ENCODE measurements around the gene FAM98C. TPM values are rescaled to one million over a fixed set of nuclear protein-coding genes. Genes with fewer than 3 reads are reported as not detected.

The FAM98C gene
- total and polyA plus RNA-seq, 2 donors = 5.1 to 27.9 TPM

DNA sequence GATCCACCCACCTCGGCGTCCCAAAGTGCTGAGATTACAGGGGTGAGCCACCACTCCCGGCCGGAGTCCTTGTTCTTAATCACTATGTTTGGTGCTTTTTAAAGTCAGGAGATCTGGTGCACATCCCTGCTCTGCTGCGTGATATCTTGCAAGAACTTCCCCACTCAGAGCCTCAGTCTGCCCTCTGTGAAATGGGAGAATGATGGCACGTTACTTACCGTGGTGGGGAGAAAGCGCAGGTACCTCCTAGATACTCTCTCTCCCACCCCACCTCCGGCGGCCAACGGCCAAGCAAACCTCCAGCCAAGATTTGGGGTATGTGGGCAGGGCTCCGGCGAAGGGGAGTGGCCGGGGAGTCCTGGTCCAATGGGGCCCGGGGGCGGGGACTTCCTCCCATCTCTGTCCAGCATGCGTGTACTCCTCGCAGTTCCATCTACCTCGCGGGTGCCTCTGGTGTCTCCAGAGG lies 30.4 kb downstream of the FAM98C start, which contains the start of gene RYR1:
Gene RYR1 (plus strand): TSS at position 424 of the 466 bp plus-strand sequence. CDS start 139 bp downstream, outside the sequence.
- no peak for DNase-seq (ENCODE audit: extremely low spot score)
- Histone ChIP-seq H3K4me3 (ENCODE audit: low read depth, low read length) (no peak within 1 kb of the TSS), H3K4me1 (ENCODE audit: insufficient read depth) (no peaks in the 10 kb centered on the region), H3K27ac (ENCODE audit: low read depth) (no peak within 1 kb of the TSS), H3K36me3 (ENCODE audit: insufficient read depth) (no peaks in the 10 kb centered on the region)
- WGBS = 14% methylated on average over 20 of the region's 20 CpGs

DNA sequence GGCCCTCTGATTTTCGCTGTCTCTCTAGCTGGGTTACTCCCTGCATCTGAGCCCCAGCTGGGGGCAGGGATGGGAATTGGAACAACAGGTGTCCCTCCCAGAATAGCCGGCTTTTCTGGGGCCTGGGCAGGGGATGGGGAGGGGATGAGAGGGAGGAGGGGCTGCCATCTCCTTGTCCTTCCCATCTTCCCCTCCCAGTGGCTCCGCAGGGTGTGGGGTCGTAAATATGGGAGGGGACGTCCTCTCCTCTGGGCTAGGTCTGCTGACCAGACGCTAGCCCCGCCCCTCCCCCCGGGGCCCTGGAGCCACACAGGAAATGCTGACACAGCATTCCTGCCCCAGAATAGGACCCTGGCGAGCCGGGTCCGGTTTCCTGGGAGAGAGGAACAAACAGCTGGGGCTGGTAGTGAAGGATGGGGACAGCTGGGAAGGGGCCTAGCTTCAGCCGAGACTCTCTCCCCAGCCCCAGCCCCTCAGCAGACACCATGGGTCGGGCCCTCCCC lies 31.7 kb downstream of the FAM98C start:
- Histone ChIP-seq H3K36me3 (ENCODE audit: insufficient read depth) (no peaks in the 10 kb centered on the region), H3K4me1 (ENCODE audit: insufficient read depth) (no peaks in the 10 kb centered on the region), H3K27ac (ENCODE audit: low read depth) (no peak overlapping the region), H3K4me3 (ENCODE audit: low read depth, low read length) (no peak overlapping the region)
- DNase-seq (ENCODE audit: extremely low spot score) = no peak
- WGBS = 13% methylated on average over 13 of the region's 13 CpGs

DNA sequence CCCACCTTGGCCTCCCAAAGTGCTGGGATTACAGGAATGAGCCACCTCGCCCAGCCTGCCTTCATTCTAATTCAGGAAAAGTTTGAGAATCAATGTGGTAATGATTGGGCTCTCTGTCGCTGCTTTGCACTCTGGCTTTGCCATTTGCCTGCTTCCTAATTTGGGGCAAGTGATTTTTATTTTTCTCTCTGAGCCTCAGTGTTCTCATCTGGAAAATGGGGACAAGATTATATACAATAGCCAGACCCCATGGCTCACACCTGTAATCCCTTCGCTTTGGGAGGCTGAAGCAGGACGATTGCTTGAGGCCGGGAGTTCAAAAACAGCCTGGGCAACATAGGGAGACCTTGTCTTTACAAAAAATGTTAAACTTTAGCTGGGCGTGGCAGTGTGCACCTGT lies 34.4 kb downstream of the FAM98C start:
- Histone ChIP-seq H3K4me1 (ENCODE audit: insufficient read depth) (no peaks in the 10 kb centered on the region), H3K27ac (ENCODE audit: low read depth) (no peak overlapping the region), H3K4me3 (ENCODE audit: low read depth, low read length) (no peak overlapping the region), H3K36me3 (ENCODE audit: insufficient read depth) (no peaks in the 10 kb centered on the region)
- no peak for DNase-seq (ENCODE audit: extremely low spot score)
- WGBS = 90% methylated on average over 6 of the region's 6 CpGs

- no peak for DNase-seq (ENCODE audit: extremely low spot score)
- Histone ChIP-seq H3K4me1 (ENCODE audit: insufficient read depth) (no peaks in the 10 kb centered on the region), H3K27ac (ENCODE audit: low read depth) (no peak overlapping the region), H3K36me3 (ENCODE audit: insufficient read depth) (no peaks in the 10 kb centered on the region), H3K4me3 (ENCODE audit: low read depth, low read length) (no peak overlapping the region)
- 75% methylated on average over 2 of the region's 2 CpGs for WGBS
Measured at GRCh38 chr19:38437917-38438316, 35.0 kb downstream of the FAM98C start.

DNA sequence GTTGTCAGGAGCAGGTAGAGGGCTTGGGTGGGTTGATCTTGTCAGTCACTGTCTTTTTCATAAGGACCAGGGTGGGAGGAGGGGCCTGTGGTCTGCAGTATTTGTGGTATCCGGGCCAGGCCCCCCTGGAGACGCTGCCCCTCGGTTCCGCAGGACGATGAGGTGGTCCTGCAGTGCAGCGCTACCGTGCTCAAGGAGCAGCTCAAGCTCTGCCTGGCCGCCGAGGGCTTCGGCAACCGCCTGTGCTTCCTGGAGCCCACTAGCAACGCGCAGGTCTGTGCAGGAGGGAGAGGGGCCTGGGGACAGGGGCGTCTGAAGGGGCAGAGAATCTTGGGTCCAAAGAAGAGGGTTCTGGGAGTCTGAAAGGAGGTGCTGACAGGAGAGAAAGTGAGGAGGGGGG lies 37.7 kb downstream of the FAM98C start:
- Histone ChIP-seq H3K4me1 (ENCODE audit: insufficient read depth) (no peaks in the 10 kb centered on the region), H3K4me3 (ENCODE audit: low read depth, low read length) (no peak overlapping the region), H3K27ac (ENCODE audit: low read depth) (no peak overlapping the region), H3K36me3 (ENCODE audit: insufficient read depth) (no peaks in the 10 kb centered on the region)
- DNase-seq (ENCODE audit: extremely low spot score) = no peak
- WGBS = 65% methylated on average over 14 of the region's 14 CpGs

- Histone ChIP-seq H3K36me3 (ENCODE audit: insufficient read depth) (no peaks in the 10 kb centered on the region), H3K27ac (ENCODE audit: low read depth) (no peak overlapping the region), H3K4me3 (ENCODE audit: low read depth, low read length) (no peak overlapping the region), H3K4me1 (ENCODE audit: insufficient read depth) (no peaks in the 10 kb centered on the region)
- WGBS = 42% methylated on average over 7 of the region's 7 CpGs
- no peak for DNase-seq (ENCODE audit: extremely low spot score)
Measured at GRCh38 chr19:38441657-38442348, 38.9 kb downstream of the FAM98C start.

- Histone ChIP-seq H3K4me1 (ENCODE audit: insufficient read depth) (no peaks in the 10 kb centered on the region), H3K36me3 (ENCODE audit: insufficient read depth) (no peaks in the 10 kb centered on the region), H3K4me3 (ENCODE audit: low read depth, low read length) (no peak overlapping the region), H3K27ac (ENCODE audit: low read depth) (no peak overlapping the region)
- DNase-seq (ENCODE audit: extremely low spot score) = no peak
- WGBS = 87% methylated on average over 9 of the region's 9 CpGs
Measured at GRCh38 chr19:38442736-38443135, 39.8 kb downstream of the FAM98C start.

GRCh38 chr19:38443458-38443999 lies 40.6 kb downstream of the FAM98C start:
- DNase-seq (ENCODE audit: extremely low spot score) = no peak
- H3K4me3 ChIP-seq (ENCODE audit: low read depth, low read length) = no peak overlapping the region
- 80% methylated on average over 15 of the region's 15 CpGs for WGBS
- H3K27ac ChIP-seq (ENCODE audit: low read depth) = no peak overlapping the region
- H3K36me3 ChIP-seq (ENCODE audit: insufficient read depth) = no peaks in the 10 kb centered on the region
- H3K4me1 ChIP-seq (ENCODE audit: insufficient read depth) = no peaks in the 10 kb centered on the region

- no peaks in the 10 kb centered on the region for H3K4me1 ChIP-seq (ENCODE audit: insufficient read depth)
- WGBS = 88% methylated on average over 7 of the region's 7 CpGs
- DNase-seq (ENCODE audit: extremely low spot score) = no peak
Measured at GRCh38 chr19:38444026-38444425, 41.1 kb downstream of the FAM98C start.

GRCh38 chr19:38445362-38445761 lies 42.5 kb downstream of the FAM98C start:
- no peaks in the 10 kb centered on the region for H3K36me3 ChIP-seq (ENCODE audit: insufficient read depth)
- DNase-seq (ENCODE audit: extremely low spot score) = no peak
- no peak overlapping the region for H3K27ac ChIP-seq (ENCODE audit: low read depth)
- H3K4me1 ChIP-seq (ENCODE audit: insufficient read depth) = no peaks in the 10 kb centered on the region
- H3K4me3 ChIP-seq (ENCODE audit: low read depth, low read length) = no peak overlapping the region
- WGBS = 92% methylated on average over 7 of the region's 7 CpGs

More at GRCh38 chr19:38444026-38444425, 41.1 kb downstream of the FAM98C start:
- Histone ChIP-seq H3K27ac (ENCODE audit: low read depth) (no peak overlapping the region), H3K36me3 (ENCODE audit: insufficient read depth) (no peaks in the 10 kb centered on the region), H3K4me3 (ENCODE audit: low read depth, low read length) (no peak overlapping the region)

DNA sequence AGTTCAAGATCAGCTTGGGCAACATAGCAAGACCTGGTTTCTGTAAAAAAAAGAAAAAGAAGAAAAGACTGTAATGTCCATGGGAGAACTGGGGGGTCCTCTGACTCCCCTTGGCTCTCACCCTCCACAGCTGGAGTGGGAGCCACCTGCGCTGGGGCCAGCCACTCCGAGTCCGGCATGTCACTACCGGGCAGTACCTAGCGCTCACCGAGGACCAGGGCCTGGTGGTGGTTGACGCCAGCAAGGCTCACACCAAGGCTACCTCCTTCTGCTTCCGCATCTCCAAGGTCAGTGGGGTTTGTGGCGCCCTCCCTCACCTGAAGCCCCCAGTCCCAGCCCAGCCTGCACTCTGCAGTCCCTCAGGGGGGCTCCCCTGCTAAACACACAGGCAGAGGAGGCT lies 45.3 kb downstream of the FAM98C start:
- no peak for DNase-seq (ENCODE audit: extremely low spot score)
- Histone ChIP-seq H3K36me3 (ENCODE audit: insufficient read depth) (no peaks in the 10 kb centered on the region), H3K27ac (ENCODE audit: low read depth) (no peak overlapping the region), H3K4me1 (ENCODE audit: insufficient read depth) (no peaks in the 10 kb centered on the region), H3K4me3 (ENCODE audit: low read depth, low read length) (no peak overlapping the region)
- WGBS = 92% methylated on average over 9 of the region's 9 CpGs

DNA sequence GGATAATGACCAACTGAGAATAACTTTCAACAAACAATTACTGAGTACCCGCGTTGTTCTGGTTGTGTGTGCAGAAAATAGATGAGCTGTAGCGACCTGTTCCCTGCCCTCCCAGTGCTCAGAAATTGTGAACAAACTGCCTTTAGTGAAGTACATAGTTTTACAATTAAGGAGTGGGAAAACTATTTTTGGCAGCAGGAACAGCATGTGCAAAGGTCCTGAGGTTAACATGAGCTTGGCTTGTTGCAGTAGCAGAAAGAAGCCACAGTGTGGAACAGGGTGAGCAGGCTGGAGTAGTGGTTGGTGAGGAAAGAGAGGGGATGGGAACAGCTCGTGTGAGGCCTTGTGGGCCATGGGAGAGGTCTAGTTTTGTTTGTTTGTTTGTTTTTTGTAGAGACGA lies 46.6 kb downstream of the FAM98C start:
- H3K4me1 ChIP-seq (ENCODE audit: insufficient read depth) = no peaks in the 10 kb centered on the region
- no peak for DNase-seq (ENCODE audit: extremely low spot score)
- no peak overlapping the region for H3K4me3 ChIP-seq (ENCODE audit: low read depth, low read length)
- no peaks in the 10 kb centered on the region for H3K36me3 ChIP-seq (ENCODE audit: insufficient read depth)
- WGBS = 79% methylated on average over 5 of the region's 5 CpGs
- H3K27ac ChIP-seq (ENCODE audit: low read depth) = no peak overlapping the region

DNA sequence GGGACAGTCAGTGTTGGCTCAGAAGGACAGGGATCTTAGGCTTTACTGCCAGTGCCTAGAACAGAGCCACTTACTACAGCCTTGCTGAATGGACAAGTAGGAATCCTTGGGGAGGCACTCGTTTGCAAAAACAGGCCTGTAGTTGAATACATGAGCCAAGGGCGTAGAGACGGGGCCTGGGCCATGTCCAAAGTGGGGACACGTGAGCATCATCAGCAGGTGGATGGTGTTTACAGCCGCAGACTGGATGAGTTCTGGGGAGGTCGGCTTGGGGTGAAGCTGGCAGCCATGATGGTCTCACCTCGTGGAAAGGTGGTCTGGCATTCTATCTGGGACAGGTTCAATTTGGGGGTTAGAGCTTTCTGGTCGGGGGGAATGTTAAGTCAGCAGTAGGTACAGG lies 48.1 kb downstream of the FAM98C start:
- Histone ChIP-seq H3K4me1 (ENCODE audit: insufficient read depth) (no peaks in the 10 kb centered on the region), H3K36me3 (ENCODE audit: insufficient read depth) (no peaks in the 10 kb centered on the region), H3K27ac (ENCODE audit: low read depth) (no peak overlapping the region), H3K4me3 (ENCODE audit: low read depth, low read length) (no peak overlapping the region)
- no peak for DNase-seq (ENCODE audit: extremely low spot score)
- WGBS = 78% methylated on average over 8 of the region's 8 CpGs

DNA sequence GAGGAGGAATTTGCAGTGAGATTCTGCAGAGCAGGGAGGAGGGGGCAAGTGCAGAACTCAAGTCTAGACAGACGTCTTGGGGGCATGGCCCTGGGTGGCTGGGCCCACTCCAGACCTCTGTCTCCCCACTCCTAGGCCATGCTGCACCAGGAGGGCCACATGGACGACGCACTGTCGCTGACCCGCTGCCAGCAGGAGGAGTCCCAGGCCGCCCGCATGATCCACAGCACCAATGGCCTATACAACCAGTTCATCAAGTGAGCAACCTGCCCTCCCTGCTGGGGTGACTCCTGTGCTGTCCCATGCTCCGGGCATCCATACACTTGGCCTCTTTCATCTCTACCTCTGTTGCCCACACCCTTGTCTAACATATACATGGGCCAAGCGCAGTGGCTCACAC lies 48.7 kb downstream of the FAM98C start:
- Histone ChIP-seq H3K4me1 (ENCODE audit: insufficient read depth) (no peaks in the 10 kb centered on the region), H3K36me3 (ENCODE audit: insufficient read depth) (no peaks in the 10 kb centered on the region), H3K4me3 (ENCODE audit: low read depth, low read length) (no peak overlapping the region), H3K27ac (ENCODE audit: low read depth) (no peak overlapping the region)
- no peak for DNase-seq (ENCODE audit: extremely low spot score)
- WGBS = 91% methylated on average over 9 of the region's 9 CpGs

All from urinary bladder (tissue), 4 donors.